Pancreas (tissue), 10 donors: ENCODE data around the gene SMIM35. TPM values are rescaled to one million over a fixed set of nuclear protein-coding genes. Genes with fewer than 3 reads are reported as not detected.
"Not testable (repeated sequence)": the region's sequence is repeated elsewhere in the genome, so short reads cannot be mapped to it uniquely, and the experiment has no call there.

Source experiments
- ATAC-seq, 4 donors: fragments of 200-7000 bp; cut with Tn5 transposase; one replicate each; pipeline versions ENCODE4 v1.8.0 to v1.9.1; 2020; ENCODE audit warnings: mild to moderate bottlenecking in 4 of 4, moderate library complexity in 4 of 4
- DNase-seq, 6 donors: peaks; one replicate each; pipeline ENCODE4 v3.0.0-alpha.2; 2020
- FAIRE-seq: peaks from 2 replicates; lab custom pipeline; 2012; peaks lifted over from hg19 to GRCh38; lab: Jason Lieb, UNC
- H3K27ac ChIP-seq, 4 donors: fragments of 200-600 bp; sonication (generic); 1 replicate in 3 of 4; 2 replicates in 1 of 4; pipeline versions ENCODE4 v1.5.0 to v1.8.0; 2020
- H3K27me3 ChIP-seq, 4 donors: fragments of 200-600 bp; one replicate each; pipeline ENCODE4 v1.8.0; 2021
- H3K36me3 ChIP-seq, 3 donors: fragments of 200-600 bp; sonication (generic) in 1 of 3; one replicate each; pipeline versions ENCODE4 v1.5.0 to v1.8.0; 2020 to 2021
- H3K4me1 ChIP-seq, 3 donors: fragments of 200-600 bp; one replicate each; pipeline ENCODE4 v1.8.0; 2021
- H3K4me3 ChIP-seq, 4 donors: fragments of 200-600 bp; sonication (generic) in 2 of 4; one replicate each; pipeline versions ENCODE4 v1.5.0 to v1.8.0; 2020 to 2021
- H3K9me3 ChIP-seq, 4 donors: fragments of 200-600 bp; one replicate each; pipeline ENCODE4 v1.8.0; 2021
- CTCF ChIP-seq, 4 donors: fragments of 200-600 bp; sonication (generic) in 3 of 4; IDR thresholded peaks; one replicate each; pipeline versions ENCODE4 v1.5.0 to v1.8.0; 2021; ENCODE audit warnings: antibody characterized with exemption in 4 of 4
- WGBS, 2 donors: extraction: QIAGEN DNeasy Blood & Tissue Kit; methylation state at CpG; one replicate each; pipeline ENCODE4 v1.1.7; 2013; 5-methylcytosine and 5-hydroxymethylcytosine counted together
- intact Hi-C, 3 donors: fragments of 100-400 bp; cut with DNase I; formaldehyde crosslinking; loops; one replicate each; pipeline versions ENCODE4 v1.11.1 to v1.14.2; 2022
- polyA plus RNA-seq, 2 donors: library from polyadenylated mRNA; stranded (reverse); fragments of 200-250 nt; gene quantifications; one replicate each; pipeline ENCODE4 v1.2.3, GENCODE V29; 2013
- total RNA-seq, 6 donors: library from RNA; stranded (reverse); fragmentation: NEBNext Ultra II Directional in 4 of 6; extraction: Animal tissue kit (Norgen Biotek cat#: 25700) in 4 of 6; gene quantifications; one replicate each; pipeline versions ENCODE4 v1.2.1 to v1.2.4, GENCODE V29; 2021 to 2023
- donor health status: healthy with polysubstance abuse.
- donor health status: DM: no; HTN: no; CAD: no; lungs with moderate emphysema.
- donor health status: DM: no; HTN: no; CAD: no.
- donor health status: control.
- donor health status: control.
- donor health status: Bipolar disorder and iron deficiency.
- donor health status: DM: yes; HTN: yes; CAD: no.
- donor health status: DM: no; HTN: no; CAD: no.
- donor health status: DM: no; HTN: no; CAD: no.
- donor health status: DM: yes; HTN: yes; CAD: no.

The SMIM35 gene
- total and polyA plus RNA-seq, 8 donors = 0.02 TPM; not detected in 7

GRCh38 chr11:117980280-117980679, 106.5 kb downstream of the SMIM35 start:
- H3K4me1 ChIP-seq = no peaks in the 10 kb centered on the region
- intact Hi-C loops = no loop called here
- no peak overlapping the region for H3K4me3 ChIP-seq
- ATAC-seq = no peak
- H3K9me3 ChIP-seq = no peaks in the 10 kb centered on the region
- no peak overlapping the region for H3K27ac ChIP-seq
- DNase-seq = no peak
- no peaks in the 10 kb centered on the region for H3K36me3 ChIP-seq
- no peaks in the 10 kb centered on the region for H3K27me3 ChIP-seq
- WGBS, 2 donors = 30 to 42% methylated on average over 2 of the region's 2 CpGs
- no peak for FAIRE-seq
- TF ChIP-seq CTCF (IDR thresholded peaks at IDR 0.05) = no peak

- 71 to 81% methylated on average over 7 of the region's 7 CpGs for WGBS, 2 donors
- H3K27me3 ChIP-seq = no peaks in the 10 kb centered on the region
- H3K4me3 ChIP-seq = no peak overlapping the region
- no peak for DNase-seq
- ATAC-seq = peak in 2 of 4 donors; percentile 80 to 87
- no peaks in the 10 kb centered on the region for H3K4me1 ChIP-seq
- no peak for TF ChIP-seq CTCF (IDR thresholded peaks at IDR 0.05)
- H3K9me3 ChIP-seq = no peaks in the 10 kb centered on the region
- intact Hi-C loops = no loop called here
- no peak overlapping the region for H3K27ac ChIP-seq
- FAIRE-seq = no peak
- no peaks in the 10 kb centered on the region for H3K36me3 ChIP-seq
Measured at GRCh38 chr11:117979481-117980211, 107.1 kb downstream of the SMIM35 start.

GRCh38 chr11:117978991-117979390, 107.8 kb downstream of the SMIM35 start:
- WGBS, 2 donors = 54 to 78% methylated on average over 4 of the region's 4 CpGs
- no peak for DNase-seq
- no peak overlapping the region for H3K27ac ChIP-seq
- no peaks in the 10 kb centered on the region for H3K9me3 ChIP-seq
- no peaks in the 10 kb centered on the region for H3K36me3 ChIP-seq
- FAIRE-seq = no peak
- H3K4me1 ChIP-seq = no peaks in the 10 kb centered on the region
- H3K4me3 ChIP-seq = no peak overlapping the region
- ATAC-seq = no peak
- intact Hi-C loops = no loop called here
- no peak for TF ChIP-seq CTCF (IDR thresholded peaks at IDR 0.05)
- H3K27me3 ChIP-seq = no peaks in the 10 kb centered on the region

GRCh38 chr11:117978291-117978910, 108.4 kb downstream of the SMIM35 start:
- H3K4me1 ChIP-seq, H3K4me3 ChIP-seq, FAIRE-seq, H3K36me3 ChIP-seq, ATAC-seq, H3K27ac ChIP-seq, intact Hi-C loops, DNase-seq, H3K9me3 ChIP-seq, H3K27me3 ChIP-seq: not testable (repeated sequence)
- 83 to 89% methylated on average over 20 to 36 of the region's 36 CpGs for WGBS, 2 donors

- FAIRE-seq, intact Hi-C loops, H3K4me3 ChIP-seq, H3K36me3 ChIP-seq, H3K27me3 ChIP-seq, DNase-seq, H3K27ac ChIP-seq, H3K4me1 ChIP-seq, ATAC-seq, H3K9me3 ChIP-seq: not testable (repeated sequence)
- 85 to 90% methylated on average over 23 of the region's 23 CpGs for WGBS, 2 donors
Measured at GRCh38 chr11:117977612-117978264, 109.0 kb downstream of the SMIM35 start.
